ENCODE results near the gene DCLK1. TPM values are rescaled to one million over a fixed set of nuclear protein-coding genes. Genes with fewer than 3 reads are reported as not detected.

Gene DCLK1
- total RNA-seq, 1 donor from 2014 or later, result 7.9 TPM

DNA sequence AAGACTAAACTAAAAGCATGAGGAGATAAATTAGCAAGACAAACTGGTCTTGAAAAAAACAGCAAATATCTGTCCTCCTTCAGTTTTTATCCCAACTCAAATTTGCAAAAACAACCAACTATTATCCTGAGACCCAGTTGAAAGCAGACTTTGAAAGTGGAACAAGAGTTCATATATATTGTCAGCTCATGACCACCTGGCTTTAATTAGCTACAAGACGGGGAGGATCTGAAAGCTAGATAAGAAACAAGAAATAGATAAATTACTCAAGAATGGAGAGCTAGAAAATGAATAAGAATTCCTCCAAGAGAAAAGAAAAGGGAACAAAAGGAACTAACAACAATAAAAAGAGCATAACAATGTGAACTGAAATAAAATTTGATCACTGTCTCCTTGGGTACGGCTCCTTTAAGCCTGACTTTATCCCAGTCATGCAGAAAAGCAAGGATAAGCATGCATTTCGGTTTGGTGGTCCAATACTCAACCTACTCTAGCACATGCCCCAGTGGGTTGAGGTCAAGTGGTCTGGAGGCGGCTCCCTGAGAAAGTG, 246.9 kb downstream of the DCLK1 start:
- no peak overlapping the region for H3K4me3 Mint-ChIP-seq (ENCODE audit: unreplicated experiment)
- H3K27ac Mint-ChIP-seq (ENCODE audit: unreplicated experiment), result no peak overlapping the region
- H3K4me1 Mint-ChIP-seq (ENCODE audit: low read depth), result peaks cover 47% of the 10 kb centered on the region
- no peak for DNase-seq (ENCODE audit: low spot score)
- TF ChIP-seq, protein P1, sequence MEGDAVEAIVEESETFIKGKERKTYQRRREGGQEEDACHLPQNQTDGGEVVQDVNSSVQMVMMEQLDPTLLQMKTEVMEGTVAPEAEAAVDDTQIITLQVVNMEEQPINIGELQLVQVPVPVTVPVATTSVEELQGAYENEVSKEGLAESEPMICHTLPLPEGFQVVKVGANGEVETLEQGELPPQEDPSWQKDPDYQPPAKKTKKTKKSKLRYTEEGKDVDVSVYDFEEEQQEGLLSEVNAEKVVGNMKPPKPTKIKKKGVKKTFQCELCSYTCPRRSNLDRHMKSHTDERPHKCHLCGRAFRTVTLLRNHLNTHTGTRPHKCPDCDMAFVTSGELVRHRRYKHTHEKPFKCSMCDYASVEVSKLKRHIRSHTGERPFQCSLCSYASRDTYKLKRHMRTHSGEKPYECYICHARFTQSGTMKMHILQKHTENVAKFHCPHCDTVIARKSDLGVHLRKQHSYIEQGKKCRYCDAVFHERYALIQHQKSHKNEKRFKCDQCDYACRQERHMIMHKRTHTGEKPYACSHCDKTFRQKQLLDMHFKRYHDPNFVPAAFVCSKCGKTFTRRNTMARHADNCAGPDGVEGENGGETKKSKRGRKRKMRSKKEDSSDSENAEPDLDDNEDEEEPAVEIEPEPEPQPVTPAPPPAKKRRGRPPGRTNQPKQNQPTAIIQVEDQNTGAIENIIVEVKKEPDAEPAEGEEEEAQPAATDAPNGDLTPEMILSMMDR (IDR thresholded peaks at IDR 0.05), result no peak
- H3K36me3 Mint-ChIP-seq (ENCODE audit: low read depth), result no peaks in the 10 kb centered on the region
- H3K9me3 Mint-ChIP-seq (ENCODE audit: low read depth), result no peaks in the 10 kb centered on the region
- H3K27me3 Mint-ChIP-seq (ENCODE audit: low read depth), result no peaks in the 10 kb centered on the region

DNA sequence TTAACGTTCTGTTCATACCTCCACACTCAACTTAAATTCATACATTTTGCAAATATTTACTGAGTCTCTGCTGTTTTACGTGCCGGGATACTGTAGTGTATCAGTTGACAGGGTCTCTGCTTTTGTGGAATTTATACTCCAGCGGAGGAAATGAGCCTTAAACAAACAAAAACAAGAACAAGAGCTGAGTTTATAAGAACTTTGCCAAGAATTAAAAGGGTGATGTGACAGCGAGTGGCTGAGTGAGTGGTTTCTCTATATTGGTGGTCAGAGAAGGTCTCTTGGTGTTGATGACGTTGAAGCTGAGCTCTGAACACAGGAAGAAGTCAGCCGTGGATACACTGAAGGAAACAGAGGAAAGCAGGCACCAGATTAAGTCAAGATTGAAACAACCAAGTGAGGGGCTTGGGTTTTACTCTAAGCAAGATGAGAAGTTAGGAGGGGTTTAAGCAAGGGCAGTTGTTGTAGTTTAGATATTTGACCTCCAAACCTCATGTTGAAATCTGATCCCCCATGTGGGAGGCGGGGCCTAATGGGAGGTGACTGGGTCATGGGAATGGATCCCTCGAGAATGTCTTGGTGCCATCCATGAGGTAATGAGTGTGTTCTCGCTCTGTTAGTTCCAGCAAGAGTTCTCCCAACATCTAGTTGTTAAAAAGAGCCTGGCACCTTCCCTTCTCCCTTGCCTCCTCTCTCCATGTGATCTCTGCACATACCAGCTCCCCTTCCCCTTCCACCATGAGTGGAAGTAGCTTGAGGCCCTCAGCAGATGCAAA, 248.3 kb downstream of the DCLK1 start:
- Mint-ChIP-seq H3K9me3 (ENCODE audit: low read depth) (no peaks in the 10 kb centered on the region), H3K4me1 (ENCODE audit: low read depth) (peaks cover 33% of the 10 kb centered on the region), H3K27ac (ENCODE audit: unreplicated experiment) (peak overlapping the region; percentile 8), H3K4me3 (ENCODE audit: unreplicated experiment) (no peak overlapping the region), H3K27me3 (ENCODE audit: low read depth) (no peaks in the 10 kb centered on the region), H3K36me3 (ENCODE audit: low read depth) (no peaks in the 10 kb centered on the region)
- TF ChIP-seq, protein P1 (IDR thresholded peaks at IDR 0.05), result no peak
- DNase-seq (ENCODE audit: low spot score), result no peak

DNA sequence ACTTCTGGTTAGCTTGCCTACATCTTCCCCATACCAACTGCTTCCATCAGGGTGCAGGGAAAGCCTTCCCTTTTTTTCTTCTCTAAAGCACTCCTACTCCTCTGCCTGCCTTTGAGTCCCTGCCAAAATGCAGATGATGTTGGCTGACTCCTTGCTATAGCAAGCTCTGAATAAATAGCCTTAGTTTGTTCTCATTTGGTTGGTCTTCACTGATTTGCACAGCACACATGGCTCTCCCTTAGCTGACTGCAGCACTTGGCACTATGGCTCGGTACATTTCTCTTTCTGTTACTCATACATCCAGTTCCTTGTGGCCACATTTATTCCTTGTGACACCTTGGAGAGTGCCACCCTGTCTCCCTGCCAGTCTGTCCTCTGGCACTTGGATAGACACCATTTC, 249.8 kb downstream of the DCLK1 start:
- Mint-ChIP-seq H3K4me3 (ENCODE audit: unreplicated experiment) (no peak overlapping the region), H3K36me3 (ENCODE audit: low read depth) (no peaks in the 10 kb centered on the region), H3K4me1 (ENCODE audit: low read depth) (peaks cover 18% of the 10 kb centered on the region), H3K9me3 (ENCODE audit: low read depth) (no peaks in the 10 kb centered on the region), H3K27me3 (ENCODE audit: low read depth) (no peaks in the 10 kb centered on the region), H3K27ac (ENCODE audit: unreplicated experiment) (no peak overlapping the region)
- DNase-seq (ENCODE audit: low spot score), result no peak
- TF ChIP-seq, protein P1 (IDR thresholded peaks at IDR 0.05), result no peak

DNA sequence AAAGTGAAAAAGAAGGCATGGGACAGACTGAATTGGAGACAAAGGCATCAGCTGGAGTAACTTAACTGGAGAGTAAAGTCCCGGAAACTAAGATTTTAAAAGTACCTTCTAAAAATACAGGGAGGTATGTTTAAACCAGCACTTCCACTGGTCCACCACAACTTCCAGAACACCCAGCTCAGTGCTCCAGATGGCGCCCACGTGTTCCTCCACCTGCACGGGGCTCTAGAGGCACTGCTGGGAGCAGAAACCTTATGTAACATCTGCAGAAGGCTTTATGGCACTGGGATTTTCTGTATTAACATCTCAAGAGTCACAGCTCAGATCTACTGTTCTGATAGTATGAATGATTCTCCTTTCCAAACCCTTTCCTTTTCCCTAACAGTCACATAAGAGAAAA, 252.1 kb downstream of the DCLK1 start:
- H3K4me1 Mint-ChIP-seq (ENCODE audit: low read depth), result peaks cover 16% of the 10 kb centered on the region
- H3K27me3 Mint-ChIP-seq (ENCODE audit: low read depth), result no peaks in the 10 kb centered on the region
- TF ChIP-seq, protein P1 (IDR thresholded peaks at IDR 0.05), result no peak
- no peak overlapping the region for H3K4me3 Mint-ChIP-seq (ENCODE audit: unreplicated experiment)
- no peaks in the 10 kb centered on the region for H3K9me3 Mint-ChIP-seq (ENCODE audit: low read depth)
- H3K36me3 Mint-ChIP-seq (ENCODE audit: low read depth), result no peaks in the 10 kb centered on the region
- no peak for DNase-seq (ENCODE audit: low spot score)
- H3K27ac Mint-ChIP-seq (ENCODE audit: unreplicated experiment), result no peak overlapping the region

DNA sequence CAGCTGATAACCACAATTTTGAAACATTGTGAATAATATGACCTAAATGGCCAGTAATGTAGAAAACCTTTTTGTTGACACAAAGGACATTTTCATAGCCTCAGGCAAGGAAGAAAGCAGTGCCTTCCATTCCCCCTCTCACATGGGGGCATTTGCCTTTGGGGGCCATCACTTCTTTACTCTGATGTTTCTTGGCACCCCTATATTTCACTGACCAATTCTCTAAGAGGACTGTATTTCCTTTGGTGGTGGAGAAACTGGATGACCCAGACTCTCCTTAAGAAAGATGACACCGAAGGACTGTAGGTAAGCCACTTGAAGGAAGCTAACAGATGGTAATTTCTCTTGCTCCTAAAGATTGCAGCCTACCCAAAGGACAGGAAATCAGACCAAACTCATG, 254.6 kb downstream of the DCLK1 start:
- no peaks in the 10 kb centered on the region for H3K27me3 Mint-ChIP-seq (ENCODE audit: low read depth)
- no peak for DNase-seq (ENCODE audit: low spot score)
- peaks cover 8% of the 10 kb centered on the region for H3K4me1 Mint-ChIP-seq (ENCODE audit: low read depth)
- no peak overlapping the region for H3K27ac Mint-ChIP-seq (ENCODE audit: unreplicated experiment)
- no peaks in the 10 kb centered on the region for H3K36me3 Mint-ChIP-seq (ENCODE audit: low read depth)
- no peak overlapping the region for H3K4me3 Mint-ChIP-seq (ENCODE audit: unreplicated experiment)
- TF ChIP-seq, protein P1 (IDR thresholded peaks at IDR 0.05), result no peak
- H3K9me3 Mint-ChIP-seq (ENCODE audit: low read depth), result no peaks in the 10 kb centered on the region
